ENCODE data around the gene NEAT1.
A peak's percentile ranks its signal among the peaks of the same experiment; 100 is the strongest.
"Not testable (repeated sequence)": the region's sequence is repeated elsewhere in the genome, so short reads cannot be mapped to it uniquely, and the experiment has no call there.

Gene NEAT1

DNA sequence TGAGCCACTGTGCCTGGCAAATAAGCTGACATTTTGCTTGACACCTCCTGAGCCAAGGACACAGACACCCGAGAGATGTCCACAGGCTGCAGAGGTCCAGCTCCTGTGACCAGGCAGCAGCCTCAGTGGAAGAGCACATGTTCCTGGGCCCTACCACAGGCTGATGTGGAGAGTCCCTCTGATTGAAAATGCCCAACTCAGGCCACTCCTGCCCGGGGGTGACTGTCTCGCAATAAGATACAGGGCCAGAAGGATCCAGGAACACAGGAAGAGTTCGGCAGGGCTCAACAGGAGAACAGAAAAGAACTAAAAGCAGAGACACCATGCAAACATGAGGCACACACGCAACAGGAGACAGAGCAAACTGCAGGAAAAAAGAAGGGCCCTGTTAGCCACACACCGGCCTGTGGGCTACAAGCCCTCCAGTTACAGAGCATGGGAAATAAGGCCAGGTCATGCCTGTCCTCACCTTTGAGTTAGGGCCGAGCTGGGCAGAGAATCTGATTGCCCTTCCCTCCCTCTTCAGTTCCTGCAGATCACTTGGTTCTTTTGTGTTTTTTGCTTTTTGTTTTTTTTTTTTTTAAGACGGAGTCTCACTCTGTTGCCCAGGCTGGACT, 47.9 kb downstream of the NEAT1 start:
- H3K4me1 ChIP-seq (ENCODE audit: control insufficient read depth, insufficient read depth, low read length), result peaks cover 11% of the 10 kb centered on the region
- H3K9ac ChIP-seq (ENCODE audit: low read length), result peak overlapping the region; percentile 13
- H3K4me3 ChIP-seq (ENCODE audit: low read depth, low read length), result no peak overlapping the region
- H3K36me3 ChIP-seq (ENCODE audit: control insufficient read depth, insufficient read depth, low read length), result no peaks in the 10 kb centered on the region
- H3K27me3 ChIP-seq (ENCODE audit: control insufficient read depth, insufficient read depth, low read length), result peaks cover 9% of the 10 kb centered on the region
- H3K27ac ChIP-seq (ENCODE audit: low read depth, low read length), result no peak overlapping the region
- no peaks in the 10 kb centered on the region for H3K9me3 ChIP-seq (ENCODE audit: control insufficient read depth, insufficient read depth, low read depth, low read length)

DNA sequence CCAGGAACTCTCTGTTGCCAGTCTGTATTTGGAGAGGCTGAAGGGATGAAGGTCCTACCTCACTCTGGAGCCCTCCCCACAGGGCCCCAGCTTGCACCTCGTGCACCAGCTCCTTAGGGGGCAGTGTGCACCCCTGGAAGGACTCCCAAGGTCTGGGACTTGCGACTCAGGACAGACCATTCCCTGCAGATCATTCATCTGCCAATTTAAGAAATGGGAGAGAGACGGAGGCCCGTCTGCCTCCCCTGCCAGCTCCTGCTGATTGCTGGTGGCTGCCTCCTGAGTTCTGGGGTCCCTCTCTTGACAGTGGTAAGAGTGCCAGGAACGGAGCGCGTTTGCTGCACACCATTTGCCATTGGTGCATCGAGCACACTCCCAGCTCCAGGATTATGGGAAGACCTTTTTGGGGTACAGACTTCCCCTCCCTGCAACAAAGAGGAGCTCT, 48.9 kb downstream of the NEAT1 start:
- Histone ChIP-seq H3K27ac (ENCODE audit: low read depth, low read length) (peak overlapping the region; percentile 17; the same call in 1 of the 2 replicates), H3K9ac (ENCODE audit: low read length) (peak overlapping the region; percentile 4), H3K4me3 (ENCODE audit: low read depth, low read length) (no peak overlapping the region; the same call in 1 of the 2 replicates), H3K27me3 (ENCODE audit: control insufficient read depth, insufficient read depth, low read length) (no peaks in the 10 kb centered on the region), H3K9me3 (ENCODE audit: control insufficient read depth, insufficient read depth, low read depth, low read length) (no peaks in the 10 kb centered on the region), H3K36me3 (ENCODE audit: control insufficient read depth, insufficient read depth, low read length) (no peaks in the 10 kb centered on the region), H3K4me1 (ENCODE audit: control insufficient read depth, insufficient read depth, low read length) (peaks cover 15% of the 10 kb centered on the region)

DNA sequence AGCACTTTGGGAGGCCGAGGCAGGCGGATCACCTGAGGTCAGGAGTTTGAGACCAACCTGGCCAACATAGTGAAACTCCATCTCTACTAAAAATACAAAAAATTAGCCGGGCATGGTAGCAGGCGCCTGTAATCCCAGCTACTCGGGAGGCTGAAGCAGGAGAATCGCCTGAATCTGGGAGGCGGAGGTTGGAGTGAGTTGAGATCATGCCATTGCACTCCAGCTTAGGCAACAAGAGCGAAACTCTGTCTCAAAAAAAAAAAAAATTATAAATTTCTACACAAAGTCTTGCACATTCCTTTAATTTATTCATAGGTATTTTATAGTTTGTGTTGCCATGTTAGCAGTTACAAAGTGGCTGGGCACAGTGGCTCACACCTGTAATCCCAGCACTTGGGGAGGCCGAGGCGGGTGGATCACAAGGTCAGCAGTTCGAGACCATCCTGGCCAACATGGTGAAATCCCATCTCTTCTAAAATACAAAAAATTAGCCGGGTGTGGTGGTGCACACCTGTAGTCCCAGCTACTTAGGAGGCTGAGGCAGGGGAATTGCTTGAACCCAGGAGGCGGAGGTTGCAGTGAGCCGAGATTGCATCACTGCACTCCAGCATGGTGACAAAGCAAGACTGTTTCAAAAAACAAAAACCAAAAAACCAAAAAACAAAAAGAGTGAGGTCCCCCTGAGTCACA, 50.1 kb downstream of the NEAT1 start:
- not testable (repeated sequence) for H3K4me3 ChIP-seq (ENCODE audit: low read depth, low read length)

DNA sequence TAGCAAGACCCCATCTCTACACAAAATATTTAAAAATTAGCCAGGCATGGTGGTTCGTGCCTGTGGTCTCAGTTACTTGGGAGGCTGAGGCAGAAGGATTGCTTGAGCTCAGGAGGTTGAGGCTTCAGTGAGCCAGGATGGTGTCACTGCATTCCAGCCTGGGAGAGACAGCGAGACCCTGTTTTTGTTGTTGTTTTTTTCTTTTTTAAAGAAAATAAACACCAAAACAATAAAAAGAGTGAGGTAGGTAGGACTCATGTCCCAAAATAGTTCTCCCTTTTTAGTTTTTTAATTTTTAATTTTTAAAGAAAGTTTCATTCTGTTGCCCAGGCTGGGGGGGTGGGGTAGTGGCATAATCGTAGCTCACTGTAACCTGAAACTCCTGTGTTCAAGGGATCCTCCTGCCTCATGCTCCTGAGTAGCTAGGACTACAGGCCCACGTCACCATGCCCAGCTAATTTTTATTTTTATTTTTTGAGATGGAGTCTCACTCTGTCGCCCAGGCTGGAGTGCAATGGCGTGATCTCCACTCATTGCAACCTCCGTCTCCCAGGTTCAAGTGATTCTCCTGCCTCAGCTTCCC, 50.8 kb downstream of the NEAT1 start:
- Histone ChIP-seq H3K4me3 (ENCODE audit: low read depth, low read length) (no peak overlapping the region), H3K27me3 (ENCODE audit: control insufficient read depth, insufficient read depth, low read length) (no peaks in the 10 kb centered on the region), H3K9me3 (ENCODE audit: control insufficient read depth, insufficient read depth, low read depth, low read length) (no peaks in the 10 kb centered on the region), H3K9ac (ENCODE audit: low read length) (no peak overlapping the region), H3K27ac (ENCODE audit: low read depth, low read length) (no peak overlapping the region), H3K4me1 (ENCODE audit: control insufficient read depth, insufficient read depth, low read length) (peaks cover 27% of the 10 kb centered on the region), H3K36me3 (ENCODE audit: control insufficient read depth, insufficient read depth, low read length) (no peaks in the 10 kb centered on the region)

More for the DNA sequence above, 50.1 kb downstream of the NEAT1 start:
- H3K27ac ChIP-seq (ENCODE audit: low read depth, low read length); H3K36me3 ChIP-seq (ENCODE audit: control insufficient read depth, insufficient read depth, low read length); H3K27me3 ChIP-seq (ENCODE audit: control insufficient read depth, insufficient read depth, low read length); H3K9ac ChIP-seq (ENCODE audit: low read length); H3K9me3 ChIP-seq (ENCODE audit: control insufficient read depth, insufficient read depth, low read depth, low read length): not testable (repeated sequence)
- H3K4me1 ChIP-seq (ENCODE audit: control insufficient read depth, insufficient read depth, low read length), result peaks cover 24% of the 10 kb centered on the region

DNA sequence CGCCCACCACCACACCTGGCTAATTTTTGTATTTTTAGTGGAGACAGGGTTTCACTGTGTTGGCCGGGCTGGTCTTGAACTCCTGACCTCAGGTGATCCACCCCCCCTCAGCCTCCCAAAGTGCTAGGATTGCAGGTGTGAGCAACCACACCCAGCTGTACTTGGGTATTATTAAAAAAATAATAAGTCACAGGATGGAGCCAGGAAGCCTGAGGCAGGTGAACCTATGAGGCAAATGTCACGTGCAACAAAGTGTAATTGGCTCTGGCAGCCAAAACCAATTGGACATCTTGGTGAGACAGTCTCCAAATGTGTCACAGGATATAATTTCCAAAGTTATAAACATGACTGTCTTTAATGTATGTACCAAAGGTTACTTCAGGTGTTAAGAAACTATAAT, 52.3 kb downstream of the NEAT1 start:
- Histone ChIP-seq H3K27ac (ENCODE audit: low read depth, low read length) (no peak overlapping the region), H3K27me3 (ENCODE audit: control insufficient read depth, insufficient read depth, low read length) (no peaks in the 10 kb centered on the region), H3K36me3 (ENCODE audit: control insufficient read depth, insufficient read depth, low read length) (no peaks in the 10 kb centered on the region), H3K9me3 (ENCODE audit: control insufficient read depth, insufficient read depth, low read depth, low read length) (no peaks in the 10 kb centered on the region), H3K4me1 (ENCODE audit: control insufficient read depth, insufficient read depth, low read length) (peaks cover 42% of the 10 kb centered on the region), H3K4me3 (ENCODE audit: low read depth, low read length) (no peak overlapping the region), H3K9ac (ENCODE audit: low read length) (no peak overlapping the region)

DNA sequence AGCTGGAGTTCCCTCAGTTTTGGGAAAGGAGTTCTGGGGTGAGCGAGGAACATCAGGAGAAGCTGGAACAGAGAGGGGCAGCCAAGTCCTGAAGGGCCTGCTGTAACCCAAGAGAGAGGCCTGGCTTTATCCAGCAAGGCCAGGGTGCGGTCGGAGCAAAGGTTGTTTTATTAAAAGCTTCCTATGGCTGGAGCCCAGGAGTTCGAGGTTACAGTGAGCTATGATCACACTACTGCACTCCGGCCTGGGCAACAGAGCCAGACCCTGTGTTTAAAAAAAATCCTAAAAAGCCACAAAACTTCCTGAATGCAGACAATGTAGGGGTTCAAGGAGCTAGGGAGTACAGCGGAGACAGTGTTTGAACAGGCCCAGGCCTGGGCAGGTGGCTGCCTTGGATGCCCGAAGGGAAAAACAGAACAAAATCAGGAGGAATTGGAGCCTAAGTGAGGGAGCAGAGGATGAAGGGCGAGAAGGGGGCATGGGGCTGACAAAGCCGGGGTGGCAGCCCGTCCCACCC, 54.1 kb downstream of the NEAT1 start:
- H3K27ac ChIP-seq (ENCODE audit: low read depth, low read length), result peak overlapping the region; percentile 100
- no peaks in the 10 kb centered on the region for H3K36me3 ChIP-seq (ENCODE audit: control insufficient read depth, insufficient read depth, low read length)
- no peaks in the 10 kb centered on the region for H3K9me3 ChIP-seq (ENCODE audit: control insufficient read depth, insufficient read depth, low read depth, low read length)
- H3K9ac ChIP-seq (ENCODE audit: low read length), result peak overlapping the region; percentile 99
- no peaks in the 10 kb centered on the region for H3K27me3 ChIP-seq (ENCODE audit: control insufficient read depth, insufficient read depth, low read length)
- peaks cover 44% of the 10 kb centered on the region for H3K4me1 ChIP-seq (ENCODE audit: control insufficient read depth, insufficient read depth, low read length)
- peak overlapping the region; percentile 96 for H3K4me3 ChIP-seq (ENCODE audit: low read depth, low read length)

DNA sequence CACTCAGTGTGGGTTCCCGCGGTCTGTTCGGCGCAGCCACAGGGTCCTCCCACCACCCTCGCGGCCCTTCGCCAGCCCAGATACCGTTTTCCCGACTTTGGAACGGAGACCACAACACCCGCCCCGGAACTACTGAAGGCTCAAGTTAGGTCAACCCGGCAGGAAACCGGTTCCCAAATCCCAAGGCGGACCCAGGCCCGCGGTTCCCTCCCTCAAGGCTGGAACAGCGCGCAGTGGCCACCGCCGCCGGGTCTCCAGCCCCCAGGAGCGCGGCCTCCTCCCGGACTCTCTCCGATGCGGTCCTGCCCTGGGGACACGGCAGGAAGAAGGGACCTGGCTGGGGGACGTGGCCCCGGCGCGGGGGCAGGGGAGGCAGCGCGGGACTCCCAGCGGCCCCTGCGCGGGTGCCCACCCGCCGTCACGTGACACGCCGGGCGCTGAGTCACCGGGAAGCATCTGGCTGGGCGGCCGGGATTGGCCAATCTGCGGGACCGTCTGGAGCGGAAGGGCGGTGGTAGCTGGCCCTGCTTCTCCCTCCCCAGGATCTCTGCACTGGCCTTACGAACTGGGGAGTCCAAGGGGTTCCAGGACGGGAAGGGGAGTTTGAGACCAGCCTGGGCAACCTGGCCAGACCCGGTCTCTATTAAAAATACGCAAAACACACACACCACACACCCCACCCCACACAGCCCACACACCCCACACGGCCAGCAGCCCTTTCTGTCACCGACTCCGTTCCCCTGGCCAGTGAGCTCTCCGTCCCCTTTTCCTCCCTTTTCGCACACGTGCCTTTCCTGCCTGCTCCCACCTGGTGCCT, 54.8 kb downstream of the NEAT1 start:
- Histone ChIP-seq H3K4me1 (ENCODE audit: control insufficient read depth, insufficient read depth, low read length) (peaks cover 40% of the 10 kb centered on the region), H3K27me3 (ENCODE audit: control insufficient read depth, insufficient read depth, low read length) (no peaks in the 10 kb centered on the region), H3K4me3 (ENCODE audit: low read depth, low read length) (peak overlapping the region; percentile 96), H3K9me3 (ENCODE audit: control insufficient read depth, insufficient read depth, low read depth, low read length) (no peaks in the 10 kb centered on the region), H3K27ac (ENCODE audit: low read depth, low read length) (peak overlapping the region; percentile 100), H3K36me3 (ENCODE audit: control insufficient read depth, insufficient read depth, low read length) (no peaks in the 10 kb centered on the region), H3K9ac (ENCODE audit: low read length) (peak overlapping the region; percentile 99)

DNA sequence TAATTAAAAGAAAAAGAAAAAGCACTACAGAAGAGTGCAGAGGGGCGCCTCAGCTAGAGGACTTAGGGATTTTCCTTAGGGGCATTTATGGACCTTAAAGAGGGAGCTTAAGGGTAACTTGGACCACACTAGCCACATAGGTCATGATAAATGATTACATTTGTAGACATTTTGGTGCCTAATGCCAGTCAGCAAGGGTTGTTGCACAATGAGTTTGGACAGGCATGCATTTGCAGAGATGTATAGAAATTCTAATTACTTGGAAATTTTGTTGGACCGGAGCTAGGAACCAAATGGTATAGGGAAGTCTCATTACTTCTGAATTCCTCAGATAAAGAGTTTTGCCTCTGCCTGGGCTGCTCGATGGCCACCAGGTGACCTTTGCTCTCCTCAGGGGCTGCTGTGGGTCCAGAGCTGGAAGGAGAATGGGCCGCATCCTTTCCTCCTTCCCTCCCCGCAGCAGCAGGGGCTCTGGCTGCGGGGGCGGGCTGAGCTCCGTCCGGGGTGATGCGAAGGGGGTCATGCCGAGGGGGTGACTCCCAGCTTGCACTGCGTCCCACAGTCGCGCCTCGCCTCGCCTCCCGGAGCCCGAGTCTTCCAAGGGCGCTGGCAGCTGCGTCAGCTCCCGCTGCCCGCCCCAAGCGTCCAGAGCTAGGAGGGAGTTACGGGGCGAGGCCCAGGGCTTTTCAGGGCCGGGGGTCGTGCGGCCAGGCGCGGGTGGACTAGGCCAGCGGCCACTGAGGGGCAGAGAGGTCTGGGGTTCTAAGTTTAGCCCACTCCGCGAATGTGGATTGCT, 56.0 kb downstream of the NEAT1 start:
- peak overlapping the region; percentile 68; the same call in 1 of the 2 replicates for H3K27ac ChIP-seq (ENCODE audit: low read depth, low read length)
- H3K4me1 ChIP-seq (ENCODE audit: control insufficient read depth, insufficient read depth, low read length), result peaks cover 40% of the 10 kb centered on the region
- H3K9me3 ChIP-seq (ENCODE audit: control insufficient read depth, insufficient read depth, low read depth, low read length), result no peaks in the 10 kb centered on the region
- no peaks in the 10 kb centered on the region for H3K27me3 ChIP-seq (ENCODE audit: control insufficient read depth, insufficient read depth, low read length)
- H3K36me3 ChIP-seq (ENCODE audit: control insufficient read depth, insufficient read depth, low read length), result no peaks in the 10 kb centered on the region
- H3K9ac ChIP-seq (ENCODE audit: low read length), result peak overlapping the region; percentile 62
- peak overlapping the region; percentile 22; the same call in 1 of the 2 replicates for H3K4me3 ChIP-seq (ENCODE audit: low read depth, low read length)

DNA sequence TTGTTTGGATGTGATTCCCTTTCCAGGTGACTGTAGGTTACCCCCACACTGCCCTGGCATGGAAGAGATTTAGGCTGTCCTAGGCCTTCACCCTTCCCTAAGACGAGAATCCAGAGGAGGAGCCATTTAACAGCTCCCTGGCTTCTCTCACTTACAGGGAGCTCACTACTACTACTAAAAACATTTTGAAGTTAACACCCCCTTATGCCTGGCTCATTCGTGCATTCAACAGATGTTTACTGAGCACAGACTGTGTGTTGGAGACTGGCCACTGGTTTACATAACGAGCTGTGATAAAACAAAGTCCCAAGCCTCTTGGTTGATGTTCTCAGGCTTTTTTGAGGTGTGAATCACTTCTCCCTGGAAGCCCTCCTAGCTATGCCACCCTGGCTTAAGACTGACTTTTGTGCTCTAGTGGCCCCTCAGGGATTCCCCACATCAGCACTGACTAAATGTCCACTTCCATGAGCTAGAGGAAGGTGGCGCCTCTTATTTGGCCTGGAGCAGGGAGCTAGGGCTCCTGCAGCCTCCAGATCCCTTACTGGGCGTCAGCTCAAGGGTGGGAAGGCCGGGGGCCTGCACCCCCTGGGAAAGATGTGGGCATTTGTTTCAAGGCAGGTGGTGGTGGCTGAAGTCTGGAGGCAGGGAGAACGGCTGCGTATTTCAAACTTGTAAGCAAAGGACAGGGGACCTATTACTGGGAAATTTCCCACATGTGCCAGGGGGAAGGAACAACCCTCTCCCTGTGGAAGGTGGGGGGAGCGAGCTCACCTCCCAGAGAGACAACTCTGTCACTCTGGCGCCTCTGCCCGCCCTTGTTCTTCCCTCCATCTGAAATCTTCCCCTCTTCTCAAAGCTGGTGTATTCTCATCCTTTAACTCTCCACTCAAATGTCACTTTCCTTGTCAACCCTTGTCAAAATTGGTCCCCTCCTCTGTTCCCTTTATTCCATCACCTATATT, 56.9 kb downstream of the NEAT1 start:
- Histone ChIP-seq H3K27ac (ENCODE audit: low read depth, low read length) (peak overlapping the region; percentile 68; the same call in 1 of the 2 replicates), H3K9ac (ENCODE audit: low read length) (peak overlapping the region; percentile 62), H3K9me3 (ENCODE audit: control insufficient read depth, insufficient read depth, low read depth, low read length) (no peaks in the 10 kb centered on the region), H3K4me3 (ENCODE audit: low read depth, low read length) (0 out of 2 replicates have a peak overlapping the region, but pooled peaks have one; percentile 22), H3K36me3 (ENCODE audit: control insufficient read depth, insufficient read depth, low read length) (no peaks in the 10 kb centered on the region), H3K27me3 (ENCODE audit: control insufficient read depth, insufficient read depth, low read length) (no peaks in the 10 kb centered on the region), H3K4me1 (ENCODE audit: control insufficient read depth, insufficient read depth, low read length) (peaks cover 40% of the 10 kb centered on the region)
